Astrocyte (in vitro differentiated cells and primary cell): Measurements from ENCODE around the gene HTR3D. TPM values are rescaled to one million over a fixed set of nuclear protein-coding genes. Genes with fewer than 3 reads are reported as not detected.
A peak's percentile ranks its signal among the peaks of the same experiment; 100 is the strongest.

Experiments used
- DNase-seq: peaks from one replicate; pipeline ENCODE4 v3.0.0-alpha.2; 2010; ENCODE audit warnings: low read depth
- FAIRE-seq: peaks from 2 replicates; lab custom pipeline; 2011; peaks lifted over from hg19 to GRCh38; lab: Jason Lieb, UNC
- H2AFZ ChIP-seq: 2 replicates; pipeline ENCODE4 v1.6.0; 2012; ENCODE audit warnings: low read depth, low read length, inconsistent platforms
- H3K27ac ChIP-seq: 2 replicates; pipeline ENCODE4 v1.5.1; 2011; ENCODE audit warnings: low read depth, low read length, inconsistent platforms
- H3K27me3 ChIP-seq: 2 replicates; pipeline ENCODE4 v1.6.0; 2011; ENCODE audit warnings: low read length, inconsistent platforms; ENCODE audit not compliant: insufficient read depth
- H3K36me3 ChIP-seq: 2 replicates; pipeline ENCODE4 v1.5.1; 2011; ENCODE audit warnings: low read length, inconsistent platforms; ENCODE audit not compliant: insufficient read depth
- H3K4me1 ChIP-seq: 2 replicates; pipeline ENCODE4 v1.5.1; 2011; ENCODE audit warnings: low read length, inconsistent platforms; ENCODE audit not compliant: insufficient read depth
- H3K4me2 ChIP-seq: 2 replicates; pipeline ENCODE4 v1.6.0; 2012; ENCODE audit warnings: low read length, inconsistent platforms
- H3K4me3 ChIP-seq: 2 replicates; pipeline ENCODE4 v1.5.1; 2011; ENCODE audit warnings: low read depth, mild to moderate bottlenecking, low read length, inconsistent platforms; ENCODE audit not compliant: insufficient read depth
- H3K79me2 ChIP-seq: 2 replicates; pipeline ENCODE4 v1.6.0; 2012; ENCODE audit warnings: mild to moderate bottlenecking, low read length, inconsistent platforms; ENCODE audit not compliant: insufficient read depth
- H3K9ac ChIP-seq: 2 replicates; pipeline ENCODE4 v1.6.0; 2012; ENCODE audit warnings: mild to moderate bottlenecking, low read length, inconsistent platforms
- H3K9me3 ChIP-seq: 2 replicates; pipeline ENCODE4 v1.5.1; 2012; ENCODE audit warnings: low read depth, mild to moderate bottlenecking, low read length, inconsistent platforms; ENCODE audit not compliant: insufficient read depth
- H4K20me1 ChIP-seq: 2 replicates; pipeline ENCODE4 v1.6.0; 2012; ENCODE audit warnings: low read length, inconsistent platforms; ENCODE audit not compliant: insufficient read depth
- H3K27ac Mint-ChIP-seq: one replicate; pipeline ENCODE4 v1.8.0; 2021; ENCODE audit warnings: mild to moderate bottlenecking, mixed read lengths; ENCODE audit not compliant: unreplicated experiment
- H3K27me3 Mint-ChIP-seq: one replicate; pipeline ENCODE4 v1.8.0; 2021; ENCODE audit warnings: low read depth, mixed read lengths; ENCODE audit not compliant: unreplicated experiment
- H3K36me3 Mint-ChIP-seq: one replicate; pipeline ENCODE4 v1.8.0; 2021; ENCODE audit warnings: low read depth, mixed read lengths; ENCODE audit not compliant: unreplicated experiment
- H3K4me1 Mint-ChIP-seq: one replicate; pipeline ENCODE4 v1.8.0; 2021; ENCODE audit warnings: low read depth, mixed read lengths; ENCODE audit not compliant: unreplicated experiment
- H3K4me3 Mint-ChIP-seq: one replicate; pipeline ENCODE4 v1.8.0; 2021; ENCODE audit warnings: mild to moderate bottlenecking, moderate library complexity, mixed read lengths; ENCODE audit not compliant: unreplicated experiment
- H3K9me3 Mint-ChIP-seq: one replicate; pipeline ENCODE4 v1.8.0; 2021; ENCODE audit warnings: mild to moderate bottlenecking, mixed read lengths; ENCODE audit not compliant: unreplicated experiment
- EZH2 ChIP-seq: IDR thresholded peaks from 2 replicates; pipeline ENCODE4 v1.6.1; 2012; ENCODE audit warnings: mild to moderate bottlenecking, low read length, inconsistent platforms; ENCODE audit not compliant: insufficient read depth
- total RNA-seq: library from RNA; stranded (reverse); gene quantifications from 2 replicates; pipeline ENCODE4 v1.2.1, GENCODE V29; 2021
- TF ChIP-seq, protein P1 (sequence below): IDR thresholded peaks from 2 replicates; pipeline ENCODE4 v1.5.1; 2011; ENCODE audit warnings: low read depth, mild to moderate bottlenecking, inconsistent platforms, low read length, moderate library complexity; ENCODE audit not compliant: insufficient read depth

The HTR3D gene
- total RNA-seq, 1 donor from 2014 or later, result not detected

DNA sequence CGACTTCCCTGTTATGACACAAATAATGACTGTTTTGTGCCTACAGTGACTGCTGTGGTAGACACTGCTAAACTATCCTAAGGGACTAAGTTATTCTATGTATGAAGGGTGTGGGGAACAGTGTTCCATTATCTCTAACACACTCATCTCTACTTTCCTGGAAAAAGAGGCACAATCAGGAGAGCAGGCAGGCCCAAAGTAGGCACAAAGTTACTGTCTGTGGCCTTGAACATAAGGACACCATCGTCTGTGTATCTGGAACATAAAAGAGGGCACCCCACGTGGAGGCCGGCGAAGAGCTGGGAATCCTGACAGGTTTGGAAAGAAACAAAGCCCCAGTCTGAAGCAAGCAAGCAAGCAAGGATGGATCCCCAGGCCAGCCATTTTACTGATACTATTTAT, 15.4 kb upstream of the HTR3D start:
- Histone ChIP-seq H3K79me2 (peaks cover 32% of the 10 kb centered on the region), H3K4me3 (no peak overlapping the region), H3K27me3 (no peaks in the 10 kb centered on the region), H3K4me1 (peaks cover 13% of the 10 kb centered on the region), H3K27ac (no peak overlapping the region), H3K36me3 (peaks cover 9% of the 10 kb centered on the region), H3K9ac (no peak overlapping the region), H2AFZ (no peak overlapping the region), H4K20me1 (peaks cover 26% of the 10 kb centered on the region), H3K9me3 (no peaks in the 10 kb centered on the region), H3K4me2 (peak overlapping the region; percentile 88)
- Mint-ChIP-seq H3K27ac (no peak overlapping the region), H3K4me1 (peaks cover 16% of the 10 kb centered on the region), H3K27me3 (no peaks in the 10 kb centered on the region), H3K9me3 (no peaks in the 10 kb centered on the region), H3K4me3 (peak overlapping the region; percentile 93), H3K36me3 (peaks cover 7% of the 10 kb centered on the region)
- DNase-seq (no peak), FAIRE-seq (no peak)
- TF ChIP-seq EZH2, result no peak
- TF ChIP-seq, protein P1, sequence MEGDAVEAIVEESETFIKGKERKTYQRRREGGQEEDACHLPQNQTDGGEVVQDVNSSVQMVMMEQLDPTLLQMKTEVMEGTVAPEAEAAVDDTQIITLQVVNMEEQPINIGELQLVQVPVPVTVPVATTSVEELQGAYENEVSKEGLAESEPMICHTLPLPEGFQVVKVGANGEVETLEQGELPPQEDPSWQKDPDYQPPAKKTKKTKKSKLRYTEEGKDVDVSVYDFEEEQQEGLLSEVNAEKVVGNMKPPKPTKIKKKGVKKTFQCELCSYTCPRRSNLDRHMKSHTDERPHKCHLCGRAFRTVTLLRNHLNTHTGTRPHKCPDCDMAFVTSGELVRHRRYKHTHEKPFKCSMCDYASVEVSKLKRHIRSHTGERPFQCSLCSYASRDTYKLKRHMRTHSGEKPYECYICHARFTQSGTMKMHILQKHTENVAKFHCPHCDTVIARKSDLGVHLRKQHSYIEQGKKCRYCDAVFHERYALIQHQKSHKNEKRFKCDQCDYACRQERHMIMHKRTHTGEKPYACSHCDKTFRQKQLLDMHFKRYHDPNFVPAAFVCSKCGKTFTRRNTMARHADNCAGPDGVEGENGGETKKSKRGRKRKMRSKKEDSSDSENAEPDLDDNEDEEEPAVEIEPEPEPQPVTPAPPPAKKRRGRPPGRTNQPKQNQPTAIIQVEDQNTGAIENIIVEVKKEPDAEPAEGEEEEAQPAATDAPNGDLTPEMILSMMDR, result no peak

DNA sequence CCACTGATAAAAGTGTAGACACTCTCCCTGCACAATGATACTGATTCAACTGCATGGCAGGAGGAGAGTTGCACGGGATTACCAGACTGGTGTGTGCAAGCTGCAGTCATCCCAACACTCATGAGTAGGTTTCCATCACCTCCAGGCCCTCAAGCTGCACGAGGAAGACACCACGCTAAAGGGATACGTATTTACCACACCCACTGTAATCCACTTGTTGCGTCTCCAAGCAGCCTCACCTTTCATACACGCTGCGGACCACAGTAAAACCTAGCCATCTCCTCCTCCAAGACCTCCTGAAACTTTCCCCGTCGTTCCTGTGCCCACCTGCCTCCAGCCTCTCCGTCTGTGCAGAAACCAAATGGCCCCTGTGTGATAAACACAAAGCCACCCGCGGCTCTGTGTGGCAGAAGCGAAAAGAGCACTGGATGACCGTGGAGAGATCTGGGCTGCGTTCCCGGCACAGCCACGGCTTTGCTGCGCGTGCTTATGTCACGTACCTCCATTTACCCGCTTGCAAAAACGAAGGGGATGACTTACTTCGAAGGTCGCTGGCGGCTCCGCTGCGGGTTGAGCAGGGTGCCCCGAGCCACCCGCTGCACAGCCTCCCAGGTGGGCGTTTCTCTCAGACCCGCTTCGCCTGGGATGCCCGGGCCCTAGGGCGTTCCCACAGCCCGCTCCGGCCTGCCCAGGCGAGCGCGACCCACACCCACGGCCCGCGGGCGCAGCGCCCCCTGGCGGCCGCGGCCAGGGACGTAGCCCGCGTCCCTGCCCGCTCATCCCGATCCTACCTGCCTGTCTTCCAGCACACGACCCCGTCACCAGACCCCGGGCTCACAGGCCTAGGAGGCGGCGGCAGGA, 14.5 kb upstream of the HTR3D start:
- peak overlapping the region; percentile 88 for H3K4me2 ChIP-seq
- H2AFZ ChIP-seq, result peak overlapping the region; percentile 98
- H3K27ac ChIP-seq, result peak overlapping the region; percentile 59
- H3K9me3 ChIP-seq, result no peaks in the 10 kb centered on the region
- H3K27me3 ChIP-seq, result no peaks in the 10 kb centered on the region
- Mint-ChIP-seq H3K27me3 (no peaks in the 10 kb centered on the region), H3K36me3 (peaks cover 5% of the 10 kb centered on the region), H3K4me3 (peak overlapping the region; percentile 97), H3K4me1 (peaks cover 16% of the 10 kb centered on the region), H3K27ac (peak overlapping the region; percentile 27), H3K9me3 (no peaks in the 10 kb centered on the region)
- peak overlapping the region; percentile 88 for H3K9ac ChIP-seq
- H3K4me3 ChIP-seq, result peak overlapping the region; percentile 95
- H3K4me1 ChIP-seq, result peaks cover 13% of the 10 kb centered on the region
- FAIRE-seq (no peak), DNase-seq (no peak)
- peaks cover 32% of the 10 kb centered on the region for H3K79me2 ChIP-seq
- TF ChIP-seq, protein P1, result peak; percentile 48
- no peak for TF ChIP-seq EZH2
- peaks cover 6% of the 10 kb centered on the region for H3K36me3 ChIP-seq
- H4K20me1 ChIP-seq, result peaks cover 26% of the 10 kb centered on the region
